Loucy (cell line): ENCODE data around the gene BCAS3.
"Not testable (repeated sequence)": the region's sequence is repeated elsewhere in the genome, so short reads cannot be mapped to it uniquely, and the experiment has no call there.

Experiments used
- EZH2phosphoT487 ChIP-seq: fragments of 200-600 bp; IDR thresholded peaks from 2 replicates; pipeline ENCODE4 v1.6.1; 2018; ENCODE audit warnings: antibody characterized with exemption, mild to moderate bottlenecking, moderate library complexity, borderline replicate concordance
- TF ChIP-seq, protein P1 (sequence below): fragments of 200-600 bp; sonication (generic); conservative IDR thresholded peaks from 2 replicates; pipeline ENCODE4 v1.5.1; 2014; ENCODE audit warnings: mild to moderate bottlenecking, antibody characterized with exemption, low read length

DNA sequence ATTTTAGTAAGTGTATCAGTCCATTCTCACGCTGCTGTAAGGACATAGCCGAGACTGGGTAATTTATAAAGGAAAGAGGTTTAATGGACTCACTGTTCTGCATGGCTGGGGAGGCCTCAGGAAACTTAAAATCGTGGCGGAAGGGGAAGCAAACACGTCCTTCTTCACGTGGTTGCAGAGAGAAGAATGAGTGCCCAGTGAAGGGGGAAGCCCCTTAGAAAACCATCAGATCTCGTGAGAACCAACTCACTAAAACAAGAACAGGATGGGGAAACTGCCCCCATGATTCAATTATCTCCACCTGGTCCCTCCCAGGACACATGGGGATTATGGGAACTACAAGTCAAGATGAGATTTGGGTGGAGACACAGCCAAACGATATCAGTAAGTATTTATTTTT lies 567.3 kb downstream of the BCAS3 start:
- TF ChIP-seq, protein P1, sequence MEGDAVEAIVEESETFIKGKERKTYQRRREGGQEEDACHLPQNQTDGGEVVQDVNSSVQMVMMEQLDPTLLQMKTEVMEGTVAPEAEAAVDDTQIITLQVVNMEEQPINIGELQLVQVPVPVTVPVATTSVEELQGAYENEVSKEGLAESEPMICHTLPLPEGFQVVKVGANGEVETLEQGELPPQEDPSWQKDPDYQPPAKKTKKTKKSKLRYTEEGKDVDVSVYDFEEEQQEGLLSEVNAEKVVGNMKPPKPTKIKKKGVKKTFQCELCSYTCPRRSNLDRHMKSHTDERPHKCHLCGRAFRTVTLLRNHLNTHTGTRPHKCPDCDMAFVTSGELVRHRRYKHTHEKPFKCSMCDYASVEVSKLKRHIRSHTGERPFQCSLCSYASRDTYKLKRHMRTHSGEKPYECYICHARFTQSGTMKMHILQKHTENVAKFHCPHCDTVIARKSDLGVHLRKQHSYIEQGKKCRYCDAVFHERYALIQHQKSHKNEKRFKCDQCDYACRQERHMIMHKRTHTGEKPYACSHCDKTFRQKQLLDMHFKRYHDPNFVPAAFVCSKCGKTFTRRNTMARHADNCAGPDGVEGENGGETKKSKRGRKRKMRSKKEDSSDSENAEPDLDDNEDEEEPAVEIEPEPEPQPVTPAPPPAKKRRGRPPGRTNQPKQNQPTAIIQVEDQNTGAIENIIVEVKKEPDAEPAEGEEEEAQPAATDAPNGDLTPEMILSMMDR = not testable (repeated sequence)
- TF ChIP-seq EZH2phosphoT487 = not testable (repeated sequence)
